NCI-H2029 treated with DMSO at 0.1 percent for 48 hours (cell line): ENCODE results near the gene OR10G4.
"Not testable (repeated sequence)": the region's sequence is repeated elsewhere in the genome, so short reads cannot be mapped to it uniquely, and the experiment has no call there.

Source experiments
- DNase-seq: peaks from one replicate; lab custom pipeline; 2025; lab: John Stamatoyannopoulos, UW

OR10G4 gene

GRCh38 chr11:124012697-124013096, at the start of gene OR10G4:
Gene OR10G4 (plus strand): TSS chr11:124012997. CDS start chr11:124015575, 2,578 bp downstream.
- DNase-seq: no peak

- DNase-seq: no peak
Observed at GRCh38 chr11:123973816-123974215, 39.0 kb upstream of the OR10G4 start.

- no peak for DNase-seq
Observed at GRCh38 chr11:123976770-123977560, 35.8 kb upstream of the OR10G4 start.

GRCh38 chr11:123977731-123978347, 35.0 kb upstream of the OR10G4 start, which contains the start of gene OR10S1:
Gene OR10S1 (minus strand): TSS chr11:123977781. CDS start chr11:123977664, 117 bp downstream.
- no peak for DNase-seq

- DNase-seq: no peak
Observed at GRCh38 chr11:123979311-123979710, 33.5 kb upstream of the OR10G4 start.

- no peak for DNase-seq
Observed at GRCh38 chr11:123995119-123995518, 17.7 kb upstream of the OR10G4 start, which contains the start of gene OR10G6. Gene OR10G6 (minus strand): TSS chr11:123995161. CDS start chr11:123995161, 0 bp downstream.

GRCh38 chr11:124015837-124016236, 3.0 kb downstream of the OR10G4 start:
- DNase-seq: not testable (repeated sequence)

GRCh38 chr11:124026498-124026897, 13.7 kb downstream of the OR10G4 start, which contains the start of gene OR10G8:
Gene OR10G8 (plus strand): TSS chr11:124026798. CDS start chr11:124029623, 2,825 bp downstream.
- DNase-seq: no peak

GRCh38 chr11:124036666-124037065, 23.9 kb downstream of the OR10G4 start:
- DNase-seq: no peak

GRCh38 chr11:124039557-124039956, 26.8 kb downstream of the OR10G4 start:
- DNase-seq: no peak

GRCh38 chr11:124041254-124041653, 28.5 kb downstream of the OR10G4 start, which contains the start of gene OR10G7:
Gene OR10G7 (minus strand): TSS chr11:124041325. CDS start chr11:124039001, 2,324 bp downstream.
- DNase-seq: no peak

- no peak for DNase-seq
Observed at GRCh38 chr11:124043420-124043819, 30.6 kb downstream of the OR10G4 start.

- no peak for DNase-seq
Observed at GRCh38 chr11:124050748-124051147, 38.0 kb downstream of the OR10G4 start.

- no peak for DNase-seq
Observed at GRCh38 chr11:124052966-124053365, 40.2 kb downstream of the OR10G4 start.
